Choroid plexus epithelial cell (primary cell): Measurements from ENCODE around the gene ALK.

ENCODE experiments used
- DNase-seq: peaks from one replicate; pipeline ENCODE4 v3.0.0-alpha.2; 2010; ENCODE audit warnings: low read depth
- H3K4me3 ChIP-seq: 2 replicates; pipeline ENCODE4 v1.5.1; 2011; ENCODE audit warnings: low read depth, mild to moderate bottlenecking, control low read depth, low read length, moderate library complexity
- TF ChIP-seq, protein P1 (sequence below): conservative IDR thresholded peaks from 2 replicates; pipeline ENCODE4 v1.5.1; 2011; ENCODE audit warnings: low read depth, mild to moderate bottlenecking, control low read depth, inconsistent platforms, low read length, moderate library complexity

The ALK gene

GRCh38 chr2:29146197-29146596, 775.2 kb downstream of the ALK start:
- TF ChIP-seq, protein P1, sequence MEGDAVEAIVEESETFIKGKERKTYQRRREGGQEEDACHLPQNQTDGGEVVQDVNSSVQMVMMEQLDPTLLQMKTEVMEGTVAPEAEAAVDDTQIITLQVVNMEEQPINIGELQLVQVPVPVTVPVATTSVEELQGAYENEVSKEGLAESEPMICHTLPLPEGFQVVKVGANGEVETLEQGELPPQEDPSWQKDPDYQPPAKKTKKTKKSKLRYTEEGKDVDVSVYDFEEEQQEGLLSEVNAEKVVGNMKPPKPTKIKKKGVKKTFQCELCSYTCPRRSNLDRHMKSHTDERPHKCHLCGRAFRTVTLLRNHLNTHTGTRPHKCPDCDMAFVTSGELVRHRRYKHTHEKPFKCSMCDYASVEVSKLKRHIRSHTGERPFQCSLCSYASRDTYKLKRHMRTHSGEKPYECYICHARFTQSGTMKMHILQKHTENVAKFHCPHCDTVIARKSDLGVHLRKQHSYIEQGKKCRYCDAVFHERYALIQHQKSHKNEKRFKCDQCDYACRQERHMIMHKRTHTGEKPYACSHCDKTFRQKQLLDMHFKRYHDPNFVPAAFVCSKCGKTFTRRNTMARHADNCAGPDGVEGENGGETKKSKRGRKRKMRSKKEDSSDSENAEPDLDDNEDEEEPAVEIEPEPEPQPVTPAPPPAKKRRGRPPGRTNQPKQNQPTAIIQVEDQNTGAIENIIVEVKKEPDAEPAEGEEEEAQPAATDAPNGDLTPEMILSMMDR: no peak
- H3K4me3 ChIP-seq: no peak overlapping the region
- DNase-seq: no peak

DNA sequence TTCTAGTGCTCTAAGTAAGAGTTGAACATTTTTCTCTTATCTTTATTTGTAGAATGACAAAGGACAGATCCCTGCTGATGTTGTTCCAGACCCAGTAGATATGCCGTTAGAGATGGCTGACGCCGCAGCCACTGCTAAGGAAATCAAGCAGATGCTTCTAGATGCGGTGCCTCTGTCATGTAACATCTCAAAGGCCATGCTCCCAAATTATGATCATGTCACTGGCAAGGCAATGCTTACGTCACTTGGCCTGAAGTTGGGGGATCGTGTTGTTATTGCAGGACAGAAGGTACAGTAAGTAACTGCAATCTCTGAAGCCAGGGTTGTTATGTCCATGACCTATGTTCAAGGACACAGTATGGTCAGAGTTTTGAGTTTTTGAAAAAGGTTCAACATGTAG, 777.7 kb downstream of the ALK start:
- TF ChIP-seq, protein P1: no peak
- no peak overlapping the region for H3K4me3 ChIP-seq
- DNase-seq: no peak
